LHCN-M2 (cell line): Measurements from ENCODE around the gene CSNK1G1. TPM values are rescaled to one million over a fixed set of nuclear protein-coding genes. Genes with fewer than 3 reads are reported as not detected.
"Not testable (repeated sequence)": the region's sequence is repeated elsewhere in the genome, so short reads cannot be mapped to it uniquely, and the experiment has no call there.

Source experiments
- DNase-seq: peaks from one replicate; pipeline ENCODE4 v3.0.0-alpha.2; 2012; ENCODE audit warnings: low read depth
- total RNA-seq: library from RNA; depleted of rRNA; stranded (reverse); fragments of >200 nt; gene quantifications from 2 replicates; pipeline ENCODE4 v1.2.3, GENCODE V29; 2014

The CSNK1G1 gene
- total RNA-seq, 1 experiment from 2014 or later = 21.0 TPM

DNA sequence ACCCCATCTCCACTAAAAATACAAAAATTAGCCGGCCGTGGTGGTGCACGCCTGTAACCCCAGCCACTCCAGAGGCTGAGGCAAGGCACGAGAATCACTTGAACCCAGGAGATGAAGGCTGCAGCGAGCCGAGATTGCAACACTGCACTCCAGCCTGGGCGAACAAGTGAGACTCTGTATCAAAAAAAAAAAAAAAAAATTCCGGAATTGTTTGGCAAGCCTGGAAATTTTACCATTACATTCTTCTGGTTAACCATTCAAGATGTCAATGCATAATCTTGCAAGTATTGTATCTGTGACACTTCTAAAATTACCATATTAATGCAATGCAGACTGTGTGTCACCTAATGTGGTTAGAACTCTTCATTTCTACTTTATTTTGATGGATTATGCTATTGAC is 67.0 kb downstream of the CSNK1G1 start:
- no peak for DNase-seq

- peak; percentile 91 for DNase-seq
These were observed 67.4 kb downstream of the CSNK1G1 start for GRCh38 chr15:64288577-64288976.

GRCh38 chr15:64287953-64288352 is 68.0 kb downstream of the CSNK1G1 start:
- no peak for DNase-seq

GRCh38 chr15:64286473-64286872 is 69.5 kb downstream of the CSNK1G1 start:
- DNase-seq = no peak

GRCh38 chr15:64285871-64286270 is 70.1 kb downstream of the CSNK1G1 start:
- DNase-seq = no peak

- no peak for DNase-seq
These were observed 70.8 kb downstream of the CSNK1G1 start for GRCh38 chr15:64285150-64285549.

DNA sequence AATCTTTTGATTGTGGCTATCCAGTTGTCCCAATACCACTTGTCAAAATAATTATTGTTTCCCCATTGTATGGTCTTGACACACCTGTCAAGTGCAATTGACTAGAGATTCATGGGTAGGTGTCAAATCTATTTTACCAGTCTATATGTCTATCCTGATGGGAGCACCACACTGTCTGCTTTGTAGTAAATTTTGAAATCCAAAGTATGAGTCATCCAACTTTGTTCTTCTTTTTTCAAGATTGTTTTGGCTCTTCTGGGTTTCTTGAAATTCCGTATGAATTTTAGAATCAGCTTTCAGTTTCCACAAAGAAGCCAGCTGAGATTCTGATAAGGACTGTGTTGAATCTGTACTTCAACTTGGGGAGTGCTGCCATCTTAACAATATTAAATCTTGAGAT is 71.9 kb downstream of the CSNK1G1 start:
- peak; percentile 77 for DNase-seq

DNA sequence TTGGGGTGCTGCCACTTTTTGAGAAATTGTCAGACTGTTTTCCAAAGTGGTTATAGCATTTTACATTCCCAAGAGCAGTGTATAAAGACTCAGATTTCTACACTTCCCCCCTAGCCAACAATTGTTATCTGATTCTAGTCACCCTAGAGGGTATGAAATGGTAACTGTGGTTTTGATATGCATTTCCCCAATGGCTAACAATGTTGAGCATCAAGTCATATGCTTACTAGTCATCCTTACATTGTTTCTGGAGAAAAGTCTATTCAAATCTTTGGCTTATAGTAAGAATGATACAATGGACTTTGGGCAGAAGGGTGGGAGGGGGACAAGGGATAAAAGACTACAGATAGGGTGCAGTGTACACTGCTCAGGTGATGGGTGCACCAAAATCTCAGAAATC is 73.3 kb downstream of the CSNK1G1 start:
- DNase-seq = no peak

DNA sequence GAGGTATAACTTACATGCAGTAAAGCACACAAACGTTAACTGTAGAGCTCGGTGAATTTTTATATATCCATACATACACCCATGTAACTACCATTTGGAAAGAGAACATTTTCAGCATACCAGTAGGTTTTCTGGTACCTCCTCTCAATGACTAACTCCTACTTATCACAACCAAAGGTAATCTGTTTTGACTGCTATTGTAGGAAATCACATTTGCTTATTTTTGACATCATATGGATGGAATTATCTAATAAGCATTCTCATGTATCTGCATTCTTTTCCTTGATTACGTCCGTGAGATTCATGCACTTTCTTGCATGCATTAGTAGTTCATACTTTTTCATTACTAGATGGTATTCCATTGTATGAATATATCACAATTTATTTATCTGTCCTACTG is 76.8 kb downstream of the CSNK1G1 start:
- no peak for DNase-seq

- no peak for DNase-seq
These were observed 80.0 kb downstream of the CSNK1G1 start for GRCh38 chr15:64275934-64276333.

DNA sequence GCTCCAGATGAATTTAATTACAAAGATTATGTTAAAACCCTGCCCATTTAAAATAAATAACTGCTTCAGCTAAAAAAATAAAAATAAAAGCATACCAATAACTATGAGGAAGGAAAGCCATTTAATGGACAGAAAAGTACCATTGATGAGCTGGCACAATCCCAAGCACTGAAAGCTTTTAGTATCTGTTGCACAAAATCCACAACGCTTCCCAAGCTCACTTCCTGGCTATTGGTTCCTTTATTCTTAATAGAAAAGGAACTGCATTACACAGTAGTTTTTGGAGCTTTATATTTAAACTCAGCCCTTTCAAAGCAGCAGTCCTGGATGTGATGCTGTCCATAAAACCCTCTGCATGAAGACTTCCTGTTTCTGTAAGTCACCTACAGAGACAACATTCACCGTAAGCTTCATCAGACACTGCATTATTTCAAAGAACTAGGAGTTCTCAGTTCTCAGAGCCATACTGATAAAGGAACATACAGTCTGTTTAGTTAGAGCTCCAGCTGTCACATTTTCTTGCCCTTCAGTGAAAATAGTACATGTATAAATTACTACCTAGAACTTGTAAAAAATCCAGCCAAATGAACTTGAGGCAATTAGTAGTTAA is 81.5 kb downstream of the CSNK1G1 start:
- DNase-seq = no peak

DNA sequence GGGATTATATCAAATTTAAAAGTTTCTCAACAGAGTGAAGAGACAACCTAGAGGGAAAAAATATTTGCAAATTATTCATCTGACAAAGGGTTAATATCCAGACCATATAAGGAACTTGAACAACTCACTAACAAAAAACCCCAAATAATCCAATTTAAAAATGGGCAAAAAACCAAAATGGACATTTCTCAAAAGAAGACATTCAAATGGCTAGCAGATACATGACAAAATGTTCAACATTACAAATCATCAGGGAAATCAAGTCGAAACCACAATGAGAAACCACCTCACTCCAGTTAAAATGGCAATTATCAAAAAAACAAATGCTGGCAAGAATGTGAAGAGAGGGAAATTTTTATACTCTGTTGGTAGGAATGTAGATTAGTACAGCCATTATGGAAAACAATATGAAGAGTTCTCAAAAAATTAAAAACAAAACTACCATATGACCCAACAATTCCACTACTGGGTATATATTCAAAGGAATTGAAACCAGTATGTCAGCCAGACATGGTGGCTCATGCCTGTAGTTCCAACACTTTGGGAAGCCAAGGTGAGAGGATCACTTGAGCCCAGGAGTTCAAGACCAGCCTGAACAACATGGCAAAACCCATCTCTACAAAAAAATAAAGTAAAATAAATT is 88.5 kb downstream of the CSNK1G1 start:
- DNase-seq = no peak

DNA sequence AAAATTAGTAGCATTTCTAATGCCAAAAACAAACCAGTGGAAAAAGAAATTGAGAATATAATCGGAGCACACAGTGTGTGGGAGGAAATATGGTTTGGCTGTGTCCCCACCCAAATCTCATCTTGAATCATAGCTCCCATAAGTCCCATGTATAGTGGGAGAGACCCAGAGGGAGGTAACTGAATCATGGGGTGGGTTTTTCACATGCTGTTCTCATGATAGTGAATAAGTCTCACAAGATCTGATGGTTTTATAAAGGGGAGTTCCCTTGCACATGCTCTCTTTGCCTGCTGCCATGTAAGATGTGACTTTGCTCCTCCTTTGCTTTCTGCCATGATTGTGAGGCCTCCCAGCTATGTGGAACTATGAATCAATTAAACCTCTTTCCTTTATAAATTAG is 90.8 kb downstream of the CSNK1G1 start:
- not testable (repeated sequence) for DNase-seq

DNA sequence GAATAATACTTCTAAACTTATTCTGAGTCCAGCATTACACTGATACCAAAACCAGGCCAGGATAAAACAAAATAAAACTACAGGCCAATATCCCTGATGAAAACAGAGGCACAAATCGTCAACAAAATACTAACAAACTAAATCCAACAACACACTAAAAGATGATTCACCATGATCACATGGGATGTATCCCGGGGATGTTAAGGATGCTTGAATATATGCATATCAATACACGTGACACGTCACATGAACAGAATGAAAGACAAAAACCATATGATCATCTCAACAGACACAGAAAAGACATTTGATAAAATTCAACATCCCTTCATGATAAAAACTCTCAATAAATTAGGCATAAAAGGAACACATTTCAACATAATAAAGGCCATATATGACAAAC is 91.5 kb downstream of the CSNK1G1 start:
- DNase-seq = no peak

- DNase-seq = no peak
These were observed 92.4 kb downstream of the CSNK1G1 start for GRCh38 chr15:64263567-64263966.

DNA sequence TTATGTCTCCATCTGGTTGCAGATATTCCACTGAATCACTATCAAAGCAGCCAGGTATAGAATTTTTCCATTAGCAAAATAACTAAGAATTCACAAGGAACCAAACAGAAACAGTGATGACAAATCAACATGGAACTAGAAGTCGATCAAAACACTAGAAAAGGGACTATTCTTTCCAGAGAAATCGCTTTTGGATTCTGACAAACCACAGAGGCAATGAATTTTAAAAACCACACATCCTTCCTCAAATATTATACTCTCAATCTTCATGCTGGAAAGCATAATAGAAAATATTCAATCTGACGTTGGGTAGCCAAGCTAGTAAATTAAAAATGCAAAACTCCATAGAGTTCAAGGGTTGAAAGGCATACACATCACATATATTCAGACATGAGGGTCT is 99.9 kb downstream of the CSNK1G1 start:
- DNase-seq = no peak

DNA sequence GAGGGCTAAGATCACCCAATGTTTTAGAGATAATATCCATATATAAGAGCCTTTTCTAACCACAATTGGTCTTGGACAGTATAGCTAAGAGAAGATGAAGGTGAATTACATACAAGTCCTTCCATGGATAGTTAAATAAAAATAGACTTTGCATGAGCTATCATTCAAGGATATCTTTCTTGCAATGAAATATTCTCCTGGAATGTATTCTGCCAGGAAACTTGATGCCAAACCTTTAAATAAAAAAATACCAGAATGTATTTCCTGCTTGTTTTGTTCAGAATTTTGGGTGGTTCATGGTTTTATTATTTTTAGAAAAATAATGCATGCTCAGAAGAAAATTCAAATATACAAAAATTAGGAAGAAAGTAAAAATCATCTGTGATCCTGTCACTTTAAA is 104.3 kb downstream of the CSNK1G1 start:
- DNase-seq = no peak

DNA sequence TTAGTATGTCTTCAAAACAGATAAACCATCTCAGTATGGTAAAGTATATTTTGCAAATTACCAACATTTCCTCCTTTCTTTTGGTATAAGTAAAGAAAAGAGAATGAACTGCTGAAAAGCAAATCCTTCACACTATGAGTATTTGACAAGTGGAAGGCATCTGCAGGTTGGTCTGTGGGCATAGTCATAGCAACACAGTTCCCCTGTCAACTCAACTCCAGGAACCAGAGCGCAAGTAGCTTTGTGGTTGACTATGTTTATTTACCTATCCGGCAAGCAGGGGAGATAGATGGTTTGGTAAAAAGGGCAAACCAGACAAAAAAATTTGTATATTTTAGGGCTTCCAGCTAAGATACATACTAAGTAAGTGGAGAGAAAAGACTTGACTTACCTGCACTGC is 104.9 kb downstream of the CSNK1G1 start:
- peak; percentile 19 for DNase-seq

DNA sequence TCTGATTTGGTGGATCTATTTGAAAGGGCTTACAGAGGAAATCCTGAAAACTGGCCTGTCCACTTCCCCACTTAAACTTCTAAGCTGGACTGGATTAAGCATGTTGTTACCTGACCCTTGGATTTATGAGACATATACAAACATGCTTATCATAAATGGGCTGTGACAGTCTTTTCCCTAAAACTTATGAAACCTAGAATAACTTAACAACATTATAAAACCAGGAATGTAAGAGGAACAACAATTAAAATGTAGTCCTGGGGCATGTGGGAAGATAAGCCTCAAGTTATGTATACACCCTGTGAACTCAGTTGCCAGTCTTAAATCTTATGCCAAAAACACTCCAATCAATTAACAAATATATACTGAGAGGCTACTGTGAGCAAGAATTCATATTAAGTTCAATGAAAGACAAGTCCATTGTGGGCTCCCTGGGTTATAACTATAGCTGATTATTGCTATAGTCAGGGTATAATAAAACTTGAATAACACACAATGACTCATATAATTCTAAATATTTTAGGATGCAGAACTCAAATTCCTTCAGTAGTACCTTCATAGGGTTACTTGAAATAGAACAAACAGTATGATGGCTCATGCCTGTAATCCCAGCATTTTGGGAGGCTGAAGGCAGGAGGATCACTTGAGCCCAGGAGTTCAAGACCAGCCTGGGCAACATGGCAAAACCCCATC is 105.9 kb downstream of the CSNK1G1 start:
- DNase-seq = peak; percentile 16

GRCh38 chr15:64249406-64249805 is 106.6 kb downstream of the CSNK1G1 start:
- no peak for DNase-seq

DNA sequence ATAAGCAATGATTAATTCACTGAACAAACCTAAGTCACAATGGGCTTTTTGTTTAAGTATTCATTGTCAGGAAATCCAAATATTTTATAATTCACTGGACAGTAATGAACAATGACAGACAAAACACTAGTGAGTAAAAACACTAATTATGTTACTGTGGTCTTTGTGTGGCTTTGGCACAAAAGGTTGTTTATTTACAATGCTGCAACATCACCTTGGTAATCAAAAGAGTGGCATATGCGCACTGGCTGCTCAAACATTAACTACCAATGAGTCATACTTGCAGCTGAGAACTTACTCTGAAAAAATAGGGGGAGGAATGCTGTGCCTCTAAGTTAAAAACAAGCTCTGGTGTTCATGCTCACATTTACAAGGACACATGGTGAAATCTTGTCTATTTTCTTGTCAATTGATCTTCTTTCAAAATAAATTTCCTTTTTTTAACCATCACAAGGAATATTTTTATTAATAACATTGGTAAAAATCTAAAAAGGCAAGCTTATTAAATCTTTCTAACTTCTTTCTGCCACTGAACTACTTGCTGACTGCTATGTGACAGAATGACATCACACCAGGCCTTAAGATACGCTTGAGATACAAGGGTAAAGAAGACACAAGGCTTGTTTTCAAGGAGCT is 107.9 kb downstream of the CSNK1G1 start:
- peak; percentile 94 for DNase-seq

- no peak for DNase-seq
These were observed 108.5 kb downstream of the CSNK1G1 start for GRCh38 chr15:64247535-64247905.
